MM.1S (cell line): Measurements from ENCODE around the gene SCMH1.

Source experiments
- DNase-seq: peaks from one replicate; pipeline ENCODE4 v3.0.0-alpha.2; 2015
- H2AFZ ChIP-seq: fragments of 300-600 bp; sonication (generic); 2 replicates; pipeline ENCODE4 v1.6.0; 2016; ENCODE audit warnings: antibody characterized with exemption, low read length
- H3F3A ChIP-seq: fragments of 300-600 bp; sonication (generic); 2 replicates; pipeline ENCODE4 v1.6.1; 2016; ENCODE audit warnings: mild to moderate bottlenecking, antibody characterized with exemption, low read length, moderate library complexity, mixed read lengths; ENCODE audit not compliant: insufficient read depth
- H3K27ac ChIP-seq: fragments of 300-600 bp; sonication (generic); 2 replicates; pipeline ENCODE4 v1.5.1; 2016; ENCODE audit warnings: mild to moderate bottlenecking, low read length
- H3K27me3 ChIP-seq: fragments of 300-600 bp; sonication (generic); replicated peaks from 2 replicates; pipeline ENCODE4 v1.6.0; 2016; ENCODE audit warnings: low read length; ENCODE audit not compliant: insufficient read depth
- H3K36me3 ChIP-seq: fragments of 300-600 bp; sonication (generic); replicated peaks from 2 replicates; pipeline ENCODE4 v1.6.1; 2016; ENCODE audit warnings: mild to moderate bottlenecking, low read length, mixed read lengths; ENCODE audit not compliant: insufficient read depth
- H3K4me1 ChIP-seq: fragments of 300-600 bp; sonication (generic); 2 replicates; pipeline ENCODE4 v1.6.1; 2016; ENCODE audit warnings: low read length, mixed read lengths
- H3K4me2 ChIP-seq: fragments of 300-600 bp; sonication (generic); 2 replicates; pipeline ENCODE4 v1.6.0; 2016; ENCODE audit warnings: low read depth, low read length
- H3K4me3 ChIP-seq: fragments of 300-600 bp; sonication (generic); 2 replicates; pipeline ENCODE4 v1.5.1; 2016; ENCODE audit warnings: low read length, mixed read lengths
- H3K79me2 ChIP-seq: fragments of 300-600 bp; sonication (generic); 2 replicates; pipeline ENCODE4 v1.6.1; 2016; ENCODE audit warnings: mixed run types, low read length, mixed read lengths
- H3K9ac ChIP-seq: fragments of 300-600 bp; sonication (generic); 2 replicates; pipeline ENCODE4 v1.6.1; 2016; ENCODE audit warnings: low read length, mixed read lengths
- H3K9me2 ChIP-seq: fragments of 300-600 bp; sonication (generic); replicated peaks from 2 replicates; pipeline ENCODE4 v1.6.1; 2016; ENCODE audit warnings: mild to moderate bottlenecking, low read length, mixed read lengths; ENCODE audit not compliant: insufficient read depth
- H3K9me3 ChIP-seq: fragments of 300-600 bp; sonication (generic); replicated peaks from 2 replicates; pipeline ENCODE4 v1.6.1; 2016; ENCODE audit warnings: mild to moderate bottlenecking, low read length, mixed read lengths; ENCODE audit not compliant: insufficient read depth
- H4K20me1 ChIP-seq: fragments of 300-600 bp; sonication (generic); 2 replicates; pipeline ENCODE4 v1.6.1; 2016; ENCODE audit warnings: mild to moderate bottlenecking, low read length, moderate library complexity, mixed read lengths; ENCODE audit not compliant: insufficient read depth
- CTCF ChIP-seq: fragments of 300-600 bp; sonication (generic); IDR thresholded peaks from 2 replicates; pipeline ENCODE4 v1.5.1; 2016; ENCODE audit warnings: antibody characterized with exemption, low read length, mixed read lengths
- EZH2 ChIP-seq: fragments of 300-600 bp; sonication (generic); optimal IDR thresholded peaks from 2 replicates; pipeline ENCODE3; 2017; ENCODE audit warnings: low read depth, mild to moderate bottlenecking, antibody characterized with exemption, low read length, mixed read lengths
- EZH2phosphoT487 ChIP-seq: fragments of 300-600 bp; sonication (generic); IDR thresholded peaks from 2 replicates; pipeline ENCODE4 v1.6.1; 2018; ENCODE audit warnings: antibody characterized with exemption, low read length

Gene SCMH1

GRCh38 chr1:41286992-41287391 is 44.9 kb upstream of the SCMH1 start:
- no peak overlapping the region for H2AFZ ChIP-seq

GRCh38 chr1:41286486-41286885 is 44.4 kb upstream of the SCMH1 start:
- DNase-seq: no peak
- TF ChIP-seq CTCF (no peak), EZH2 (no peak), EZH2phosphoT487 (no peak)
- H3F3A ChIP-seq: no peaks in the 10 kb centered on the region
- H3K4me1 ChIP-seq: no peaks in the 10 kb centered on the region
- H3K9me2 ChIP-seq: no peaks in the 10 kb centered on the region
- no peak overlapping the region for H3K4me2 ChIP-seq
- H3K36me3 ChIP-seq: no peaks in the 10 kb centered on the region
- no peak overlapping the region for H3K9ac ChIP-seq
- H3K27ac ChIP-seq: no peak overlapping the region
- H4K20me1 ChIP-seq: no peaks in the 10 kb centered on the region
- no peak overlapping the region for H3K4me3 ChIP-seq
- H2AFZ ChIP-seq: no peak overlapping the region
- H3K27me3 ChIP-seq: no peaks in the 10 kb centered on the region
- no peaks in the 10 kb centered on the region for H3K79me2 ChIP-seq
- H3K9me3 ChIP-seq: no peaks in the 10 kb centered on the region

More at GRCh38 chr1:41286992-41287391, 44.9 kb upstream of the SCMH1 start:
- no peaks in the 10 kb centered on the region for H3K27me3 ChIP-seq
- H3K27ac ChIP-seq: no peak overlapping the region
- H3F3A ChIP-seq: no peaks in the 10 kb centered on the region
- no peaks in the 10 kb centered on the region for H3K36me3 ChIP-seq
- H3K9me3 ChIP-seq: no peaks in the 10 kb centered on the region
- H3K4me3 ChIP-seq: no peak overlapping the region
- no peaks in the 10 kb centered on the region for H3K9me2 ChIP-seq
- H3K9ac ChIP-seq: no peak overlapping the region
- no peak for DNase-seq
- no peaks in the 10 kb centered on the region for H4K20me1 ChIP-seq
- TF ChIP-seq EZH2: no peak
- TF ChIP-seq EZH2phosphoT487: no peak
- TF ChIP-seq CTCF: no peak
- H3K4me1 ChIP-seq: no peaks in the 10 kb centered on the region
- H3K79me2 ChIP-seq: no peaks in the 10 kb centered on the region
- H3K4me2 ChIP-seq: no peak overlapping the region

- H3K9me2 ChIP-seq: no peaks in the 10 kb centered on the region
- no peak overlapping the region for H2AFZ ChIP-seq
- no peak overlapping the region for H3K27ac ChIP-seq
- H3K36me3 ChIP-seq: no peaks in the 10 kb centered on the region
- no peaks in the 10 kb centered on the region for H3K4me1 ChIP-seq
- no peaks in the 10 kb centered on the region for H3K9me3 ChIP-seq
- no peaks in the 10 kb centered on the region for H4K20me1 ChIP-seq
- H3K27me3 ChIP-seq: no peaks in the 10 kb centered on the region
- H3F3A ChIP-seq: no peaks in the 10 kb centered on the region
- DNase-seq: no peak
- TF ChIP-seq EZH2 (no peak), CTCF (no peak), EZH2phosphoT487 (no peak)
- H3K9ac ChIP-seq: no peak overlapping the region
- no peak overlapping the region for H3K4me2 ChIP-seq
- H3K4me3 ChIP-seq: no peak overlapping the region
- no peaks in the 10 kb centered on the region for H3K79me2 ChIP-seq
Measured at GRCh38 chr1:41285818-41286217, 43.7 kb upstream of the SCMH1 start.
